LNCAP (cell line): ENCODE measurements around the gene ATRN.

Experiments used
- TF ChIP-seq, protein P1 (sequence below): fragments of 450-650 bp; IDR thresholded peaks from 2 replicates; pipeline ENCODE4 v1.5.1; 2017; ENCODE audit warnings: mild to moderate bottlenecking

Gene ATRN

DNA sequence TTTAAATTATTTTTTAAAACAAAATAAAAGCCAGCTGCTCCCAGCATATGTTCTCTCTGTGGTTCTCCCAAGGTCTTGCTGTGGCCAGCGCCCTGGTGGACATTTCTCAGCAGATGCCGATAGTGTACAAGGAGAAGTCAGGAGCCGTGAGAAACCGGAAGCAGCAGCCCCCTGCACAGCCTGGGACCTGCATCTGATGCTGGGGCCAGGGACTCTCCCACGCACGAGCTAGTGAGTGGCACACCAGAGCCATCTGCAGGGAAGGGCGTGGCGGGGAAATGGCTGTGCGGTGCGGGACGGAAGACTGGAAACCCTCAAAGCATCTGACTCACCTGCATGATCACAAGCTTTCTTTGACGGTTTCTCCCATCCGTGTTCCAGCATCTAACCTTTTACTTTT lies 175.8 kb downstream of the ATRN start:
- TF ChIP-seq, protein P1, sequence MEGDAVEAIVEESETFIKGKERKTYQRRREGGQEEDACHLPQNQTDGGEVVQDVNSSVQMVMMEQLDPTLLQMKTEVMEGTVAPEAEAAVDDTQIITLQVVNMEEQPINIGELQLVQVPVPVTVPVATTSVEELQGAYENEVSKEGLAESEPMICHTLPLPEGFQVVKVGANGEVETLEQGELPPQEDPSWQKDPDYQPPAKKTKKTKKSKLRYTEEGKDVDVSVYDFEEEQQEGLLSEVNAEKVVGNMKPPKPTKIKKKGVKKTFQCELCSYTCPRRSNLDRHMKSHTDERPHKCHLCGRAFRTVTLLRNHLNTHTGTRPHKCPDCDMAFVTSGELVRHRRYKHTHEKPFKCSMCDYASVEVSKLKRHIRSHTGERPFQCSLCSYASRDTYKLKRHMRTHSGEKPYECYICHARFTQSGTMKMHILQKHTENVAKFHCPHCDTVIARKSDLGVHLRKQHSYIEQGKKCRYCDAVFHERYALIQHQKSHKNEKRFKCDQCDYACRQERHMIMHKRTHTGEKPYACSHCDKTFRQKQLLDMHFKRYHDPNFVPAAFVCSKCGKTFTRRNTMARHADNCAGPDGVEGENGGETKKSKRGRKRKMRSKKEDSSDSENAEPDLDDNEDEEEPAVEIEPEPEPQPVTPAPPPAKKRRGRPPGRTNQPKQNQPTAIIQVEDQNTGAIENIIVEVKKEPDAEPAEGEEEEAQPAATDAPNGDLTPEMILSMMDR = no peak

DNA sequence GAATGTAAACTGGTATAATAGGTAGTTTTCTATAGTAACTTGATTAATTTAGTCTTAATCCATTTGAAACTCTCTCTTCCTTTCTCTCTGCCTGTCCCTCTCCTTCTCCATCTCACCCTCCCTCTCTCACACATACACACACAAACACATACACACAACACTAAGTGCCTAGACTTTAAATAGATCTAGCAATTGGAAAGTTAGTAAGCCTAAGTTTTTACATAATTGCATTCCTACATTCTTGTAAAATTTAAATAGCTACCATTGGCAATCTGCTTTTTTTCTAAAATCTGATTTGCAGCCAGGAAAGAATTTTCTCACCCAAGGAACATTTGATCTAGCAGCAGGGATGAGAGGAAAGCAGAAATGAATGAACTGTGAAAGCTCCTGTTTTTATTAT lies 176.7 kb downstream of the ATRN start:
- TF ChIP-seq, protein P1 = no peak

DNA sequence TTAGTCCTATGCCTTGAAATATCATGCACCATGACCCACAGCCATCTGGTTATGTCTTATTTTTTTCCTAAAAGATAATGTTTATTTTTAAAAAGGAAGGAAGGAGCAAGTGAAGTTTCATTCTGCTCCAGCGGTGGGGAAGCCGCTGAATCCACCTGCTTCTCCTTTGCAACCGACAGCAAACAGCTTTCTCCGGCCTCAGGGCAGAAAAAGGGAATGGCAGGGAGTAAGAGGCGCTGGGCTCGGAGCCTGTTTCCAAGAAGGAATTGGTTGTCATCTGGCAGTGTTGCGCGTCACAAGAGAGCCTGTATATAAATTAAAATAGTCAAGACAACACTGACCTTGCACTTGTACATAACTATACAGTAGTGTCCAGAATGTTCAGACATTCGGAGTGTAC lies 178.1 kb downstream of the ATRN start:
- TF ChIP-seq, protein P1 = no peak

DNA sequence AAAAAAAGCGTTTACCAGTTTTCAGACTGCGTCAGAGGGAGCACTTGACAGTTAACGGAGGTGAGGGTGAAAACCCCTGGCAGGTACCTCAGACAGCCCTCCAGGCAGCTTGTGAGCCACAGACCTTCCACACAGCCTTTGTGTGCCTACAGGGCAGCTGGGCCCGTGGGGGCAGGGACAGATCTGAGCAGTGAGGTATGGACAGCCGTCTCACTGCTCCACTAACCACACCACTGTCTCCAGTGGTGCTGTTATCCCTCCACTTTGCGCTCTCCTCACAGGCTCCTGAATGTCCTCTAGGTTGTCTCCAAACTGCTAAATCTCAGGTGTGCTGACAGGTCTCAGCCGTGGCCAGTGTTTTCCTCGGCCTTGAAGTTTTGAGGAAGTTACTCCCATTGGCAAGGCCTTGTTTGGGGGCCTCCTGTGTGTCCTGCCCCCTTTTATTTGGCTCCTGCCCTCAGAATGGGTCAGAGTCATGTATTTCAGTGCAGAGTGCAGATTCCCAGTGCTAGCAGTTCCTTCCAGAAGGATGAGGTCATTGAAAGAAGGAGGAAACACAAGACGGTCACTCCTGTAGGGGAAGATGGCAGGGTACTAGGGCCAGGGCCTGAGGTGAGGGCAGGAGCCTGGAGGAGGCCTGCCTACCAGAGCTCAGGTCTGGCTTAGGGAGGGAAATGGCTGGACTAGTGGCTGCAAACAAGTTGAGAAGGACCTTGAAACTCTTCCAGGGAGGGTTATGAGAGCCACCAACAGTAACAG lies 180.6 kb downstream of the ATRN start:
- TF ChIP-seq, protein P1 = no peak

DNA sequence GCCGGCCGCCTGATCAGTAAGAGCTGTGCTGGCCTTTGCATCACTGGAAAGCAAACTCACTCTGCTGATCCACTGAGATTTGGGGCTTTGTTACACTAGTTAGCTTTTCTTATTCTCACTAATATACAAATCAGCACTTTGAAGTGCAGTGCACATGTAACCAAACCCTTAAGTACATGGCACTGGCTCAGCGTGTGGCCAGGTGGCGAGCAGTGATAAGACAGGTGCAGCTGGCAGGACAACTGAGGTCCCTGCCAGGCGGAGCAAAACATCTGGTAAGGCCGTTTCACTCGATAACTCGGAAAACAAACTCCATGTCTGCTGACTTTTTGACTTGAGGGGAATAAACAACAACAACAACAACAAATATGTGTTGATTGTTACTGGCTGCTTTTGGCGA lies 181.4 kb downstream of the ATRN start:
- TF ChIP-seq, protein P1 = no peak

DNA sequence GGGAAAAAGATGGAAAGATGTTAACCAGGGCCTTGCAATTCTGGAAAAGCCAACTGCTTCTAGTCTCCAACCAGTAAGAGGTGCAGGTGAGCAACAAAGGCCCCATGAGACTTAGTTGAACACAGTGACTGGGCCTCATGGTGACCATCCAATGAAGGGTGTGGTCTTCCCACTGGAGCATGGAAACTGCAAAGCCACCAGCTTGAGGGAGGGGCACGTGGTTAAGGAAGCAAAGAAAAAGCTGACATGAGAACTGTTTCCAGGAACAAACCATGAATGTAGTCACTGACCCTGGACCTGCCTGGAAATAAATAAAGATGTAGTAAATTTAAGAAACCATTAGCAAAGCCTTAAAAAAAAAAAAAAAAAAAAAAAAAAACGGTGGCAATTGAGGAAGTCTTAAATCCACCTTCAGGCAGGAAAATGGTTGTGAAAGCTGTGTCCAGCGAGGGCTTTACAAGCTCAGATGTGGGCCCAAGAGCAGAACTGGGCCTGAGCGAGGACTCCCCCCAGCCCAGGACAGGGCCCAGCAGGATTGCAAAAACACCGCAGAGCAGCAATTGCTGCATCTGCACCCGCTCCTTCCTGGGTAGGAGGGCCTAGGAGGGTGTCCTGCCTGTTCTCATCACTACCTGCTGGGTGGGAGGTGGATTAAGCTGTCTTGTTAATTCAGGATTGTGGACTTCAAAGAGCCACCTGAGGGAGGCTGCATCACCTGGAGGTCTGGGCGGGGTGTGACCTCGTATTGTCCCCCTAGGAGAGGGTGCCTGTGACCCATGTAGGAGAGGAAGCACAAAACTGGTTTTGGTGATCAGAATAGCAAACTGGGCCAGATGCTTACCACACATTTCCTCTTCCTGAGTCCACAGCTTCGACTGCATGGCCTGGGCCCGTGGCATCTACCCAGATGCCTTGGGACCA lies 182.1 kb downstream of the ATRN start:
- TF ChIP-seq, protein P1 = no peak

DNA sequence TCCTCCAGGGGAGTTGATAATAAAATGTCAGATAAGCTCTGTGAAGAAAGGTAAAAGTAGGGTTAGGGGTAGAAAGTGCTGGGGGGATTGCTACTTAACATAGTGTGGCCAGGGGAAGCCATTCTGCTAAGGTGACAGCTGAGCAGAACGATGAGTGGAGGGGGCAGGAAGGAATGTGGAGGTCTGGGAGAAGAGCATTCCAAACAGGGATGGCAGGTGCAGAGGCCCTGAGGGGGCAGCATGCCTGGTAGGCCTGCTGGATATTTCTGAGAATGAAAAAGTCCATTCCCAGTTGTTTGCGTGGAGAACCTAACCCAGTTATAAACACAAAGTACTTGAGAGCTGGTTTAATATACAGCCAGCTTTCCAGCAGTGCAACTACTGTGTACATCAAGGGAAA lies 183.1 kb downstream of the ATRN start:
- TF ChIP-seq, protein P1 = no peak
